ENCODE results near the gene TNRC6B. TPM values are rescaled to one million over a fixed set of nuclear protein-coding genes. Genes with fewer than 3 reads are reported as not detected.

The TNRC6B gene
- total RNA-seq, 1 donor from 2014 or later, result 9.5 TPM

GRCh38 chr22:40363059-40363458, 185.3 kb downstream of the TNRC6B start:
- TF ChIP-seq, protein P1, sequence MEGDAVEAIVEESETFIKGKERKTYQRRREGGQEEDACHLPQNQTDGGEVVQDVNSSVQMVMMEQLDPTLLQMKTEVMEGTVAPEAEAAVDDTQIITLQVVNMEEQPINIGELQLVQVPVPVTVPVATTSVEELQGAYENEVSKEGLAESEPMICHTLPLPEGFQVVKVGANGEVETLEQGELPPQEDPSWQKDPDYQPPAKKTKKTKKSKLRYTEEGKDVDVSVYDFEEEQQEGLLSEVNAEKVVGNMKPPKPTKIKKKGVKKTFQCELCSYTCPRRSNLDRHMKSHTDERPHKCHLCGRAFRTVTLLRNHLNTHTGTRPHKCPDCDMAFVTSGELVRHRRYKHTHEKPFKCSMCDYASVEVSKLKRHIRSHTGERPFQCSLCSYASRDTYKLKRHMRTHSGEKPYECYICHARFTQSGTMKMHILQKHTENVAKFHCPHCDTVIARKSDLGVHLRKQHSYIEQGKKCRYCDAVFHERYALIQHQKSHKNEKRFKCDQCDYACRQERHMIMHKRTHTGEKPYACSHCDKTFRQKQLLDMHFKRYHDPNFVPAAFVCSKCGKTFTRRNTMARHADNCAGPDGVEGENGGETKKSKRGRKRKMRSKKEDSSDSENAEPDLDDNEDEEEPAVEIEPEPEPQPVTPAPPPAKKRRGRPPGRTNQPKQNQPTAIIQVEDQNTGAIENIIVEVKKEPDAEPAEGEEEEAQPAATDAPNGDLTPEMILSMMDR (conservative IDR thresholded peaks at IDR 0.05; ENCODE audit: low read depth, low read length), result no peak
- H3K4me3 ChIP-seq (ENCODE audit: low read depth, low read length), result no peak overlapping the region
- DNase-seq (ENCODE audit: low read depth), result no peak

GRCh38 chr22:40364431-40364830, 186.7 kb downstream of the TNRC6B start:
- TF ChIP-seq, protein P1 (conservative IDR thresholded peaks at IDR 0.05; ENCODE audit: low read depth, low read length), result no peak
- no peak for DNase-seq (ENCODE audit: low read depth)
- no peak overlapping the region for H3K4me3 ChIP-seq (ENCODE audit: low read depth, low read length)

DNA sequence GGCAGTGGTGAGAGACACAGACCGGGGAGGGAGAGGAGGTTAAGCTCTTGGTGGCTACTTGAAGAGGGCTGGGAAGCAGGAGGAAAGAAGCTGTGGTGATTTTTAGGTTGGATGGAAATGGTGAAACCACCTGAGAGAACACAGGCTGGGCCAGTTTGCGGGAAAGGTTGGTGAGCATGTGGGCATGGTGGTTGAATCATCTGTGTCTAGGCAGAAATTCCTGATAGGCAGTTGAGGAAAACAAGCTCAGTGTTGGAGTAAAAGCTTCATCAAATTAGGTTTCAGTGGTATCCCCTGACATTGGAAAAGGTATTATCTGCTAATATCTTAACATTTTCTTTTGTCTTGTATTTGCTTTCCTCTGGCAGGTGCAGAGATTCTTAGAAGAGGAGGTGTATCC, 188.3 kb downstream of the TNRC6B start:
- DNase-seq (ENCODE audit: low read depth), result no peak
- H3K4me3 ChIP-seq (ENCODE audit: low read depth, low read length), result no peak overlapping the region
- TF ChIP-seq, protein P1 (conservative IDR thresholded peaks at IDR 0.05; ENCODE audit: low read depth, low read length), result no peak

DNA sequence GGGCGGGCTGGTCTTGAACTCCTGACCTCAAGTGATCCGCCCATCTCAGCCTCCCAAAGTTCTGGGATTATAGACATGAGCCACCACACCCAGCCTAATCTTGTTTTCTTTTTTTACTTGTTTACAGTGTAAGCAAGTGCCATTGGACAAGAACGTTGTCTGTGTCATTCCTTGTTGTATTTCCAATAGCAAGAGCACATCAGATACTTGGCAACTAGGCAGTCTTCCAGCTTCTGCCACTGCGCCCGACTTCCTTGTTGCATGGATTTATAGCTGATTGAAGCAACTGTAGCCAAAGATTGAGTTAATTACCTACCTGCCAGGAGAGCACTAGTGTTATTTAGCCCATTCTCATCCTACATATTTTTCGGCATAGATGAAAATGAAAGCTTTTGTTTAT, 189.6 kb downstream of the TNRC6B start:
- TF ChIP-seq, protein P1 (conservative IDR thresholded peaks at IDR 0.05; ENCODE audit: low read depth, low read length), result no peak
- H3K4me3 ChIP-seq (ENCODE audit: low read depth, low read length), result no peak overlapping the region
- DNase-seq (ENCODE audit: low read depth), result no peak

GRCh38 chr22:40368016-40368415, 190.3 kb downstream of the TNRC6B start:
- TF ChIP-seq, protein P1 (conservative IDR thresholded peaks at IDR 0.05; ENCODE audit: low read depth, low read length), result no peak

GRCh38 chr22:40368836-40369235, 191.1 kb downstream of the TNRC6B start:
- TF ChIP-seq, protein P1 (conservative IDR thresholded peaks at IDR 0.05; ENCODE audit: low read depth, low read length), result no peak
- H3K4me3 ChIP-seq (ENCODE audit: low read depth, low read length), result no peak overlapping the region
- no peak for DNase-seq (ENCODE audit: low read depth)

More at GRCh38 chr22:40368016-40368415, 190.3 kb downstream of the TNRC6B start:
- DNase-seq (ENCODE audit: low read depth), result no peak
- no peak overlapping the region for H3K4me3 ChIP-seq (ENCODE audit: low read depth, low read length)

GRCh38 chr22:40374567-40374966, 196.8 kb downstream of the TNRC6B start:
- TF ChIP-seq, protein P1 (conservative IDR thresholded peaks at IDR 0.05; ENCODE audit: low read depth, low read length), result no peak
- no peak for DNase-seq (ENCODE audit: low read depth)
- H3K4me3 ChIP-seq (ENCODE audit: low read depth, low read length), result no peak overlapping the region
